Measurements from ENCODE around the gene APC2.

The APC2 gene

GRCh38 chr19:1482361-1483130 is 32.6 kb downstream of the APC2 start:
- DNase-seq, result peak; percentile 9

GRCh38 chr19:1483131-1483978 is 33.4 kb downstream of the APC2 start:
- DNase-seq, result peak; percentile 10

DNA sequence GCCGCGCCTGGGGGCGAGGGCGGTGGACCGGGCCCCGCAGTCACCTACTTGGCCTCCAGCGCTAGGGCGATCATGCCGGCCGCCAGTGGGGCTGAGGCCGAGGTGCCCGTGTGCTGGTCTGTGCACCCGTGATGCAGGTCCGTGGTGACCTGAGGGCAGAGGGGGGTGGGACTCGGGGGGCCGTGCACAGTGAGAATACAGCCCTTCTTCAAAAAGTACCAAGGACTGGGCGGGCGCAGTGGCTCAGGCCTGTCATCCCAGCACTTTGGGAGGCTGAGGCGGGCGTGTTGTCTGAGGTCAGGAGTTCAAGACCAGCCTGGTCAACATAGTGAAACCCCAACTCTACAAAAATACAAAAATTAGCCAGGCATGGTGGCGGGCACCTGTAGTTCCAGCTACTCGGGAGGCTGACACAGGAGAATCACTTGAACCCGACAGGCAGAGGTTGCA is 34.1 kb downstream of the APC2 start:
- DNase-seq, result no peak

DNA sequence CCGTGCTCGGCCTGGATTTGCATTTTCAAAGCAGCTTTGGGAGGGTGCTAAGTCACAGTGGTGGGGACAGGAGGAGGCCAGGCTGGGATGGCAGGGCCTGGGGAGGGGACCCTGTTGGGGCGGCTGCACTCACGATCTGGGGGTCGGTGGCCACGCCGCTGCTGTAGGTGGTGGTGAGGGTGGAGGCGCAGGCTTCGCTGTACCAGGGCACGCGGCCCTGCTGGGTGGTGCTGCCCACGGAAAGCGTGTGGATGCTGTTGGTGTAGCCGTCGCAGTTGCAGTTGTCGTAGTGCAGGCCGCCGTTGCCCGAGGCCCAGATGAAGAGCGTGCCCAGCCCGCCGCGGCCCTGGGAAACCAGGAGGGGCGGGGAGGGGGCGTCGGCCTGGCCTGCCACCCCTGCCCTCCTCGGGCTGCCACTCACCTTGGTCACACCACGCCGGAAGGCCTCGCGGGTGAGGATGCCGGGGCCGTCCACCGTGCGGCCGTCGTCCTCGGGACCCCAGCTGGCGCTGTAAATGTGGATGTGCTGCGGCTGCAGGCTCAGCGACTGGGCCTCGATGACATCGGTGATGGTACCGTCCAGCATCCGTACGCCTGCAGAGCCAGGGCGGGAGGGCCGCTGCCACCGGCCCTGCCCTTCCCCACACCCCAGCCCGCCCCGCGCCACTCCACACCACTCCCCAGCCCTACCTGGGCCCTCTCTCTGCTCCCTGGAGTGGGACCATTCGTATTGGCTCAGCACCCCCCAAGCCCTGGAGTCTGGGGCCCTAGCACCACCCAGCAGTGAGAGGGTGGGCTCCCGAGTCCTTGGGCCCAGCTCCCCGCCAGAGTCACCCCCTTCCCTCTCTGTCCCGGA is 37.0 kb downstream of the APC2 start:
- DNase-seq, result no peak

- DNase-seq, result no peak
These were observed 37.8 kb downstream of the APC2 start for GRCh38 chr19:1487576-1488281.

DNA sequence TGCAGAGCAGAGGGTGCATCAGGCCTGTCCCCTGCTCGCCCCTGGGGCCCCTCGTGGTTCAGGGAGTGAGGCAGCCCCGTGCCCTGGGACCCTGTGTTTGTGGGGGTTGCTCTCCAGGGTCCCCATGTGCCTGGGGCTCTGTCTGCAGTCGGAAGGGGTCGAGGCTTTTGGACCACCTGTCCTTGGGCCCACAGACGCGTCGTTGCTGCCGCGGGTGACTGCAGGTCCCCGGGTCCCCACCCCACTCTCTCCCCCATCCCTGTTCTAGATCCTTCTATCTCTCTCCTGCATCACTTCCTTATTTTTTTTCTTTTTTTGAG is 38.3 kb downstream of the APC2 start:
- DNase-seq, result no peak

- DNase-seq, result peak; percentile 14
These were observed 39.8 kb downstream of the APC2 start for GRCh38 chr19:1489463-1490310.

DNA sequence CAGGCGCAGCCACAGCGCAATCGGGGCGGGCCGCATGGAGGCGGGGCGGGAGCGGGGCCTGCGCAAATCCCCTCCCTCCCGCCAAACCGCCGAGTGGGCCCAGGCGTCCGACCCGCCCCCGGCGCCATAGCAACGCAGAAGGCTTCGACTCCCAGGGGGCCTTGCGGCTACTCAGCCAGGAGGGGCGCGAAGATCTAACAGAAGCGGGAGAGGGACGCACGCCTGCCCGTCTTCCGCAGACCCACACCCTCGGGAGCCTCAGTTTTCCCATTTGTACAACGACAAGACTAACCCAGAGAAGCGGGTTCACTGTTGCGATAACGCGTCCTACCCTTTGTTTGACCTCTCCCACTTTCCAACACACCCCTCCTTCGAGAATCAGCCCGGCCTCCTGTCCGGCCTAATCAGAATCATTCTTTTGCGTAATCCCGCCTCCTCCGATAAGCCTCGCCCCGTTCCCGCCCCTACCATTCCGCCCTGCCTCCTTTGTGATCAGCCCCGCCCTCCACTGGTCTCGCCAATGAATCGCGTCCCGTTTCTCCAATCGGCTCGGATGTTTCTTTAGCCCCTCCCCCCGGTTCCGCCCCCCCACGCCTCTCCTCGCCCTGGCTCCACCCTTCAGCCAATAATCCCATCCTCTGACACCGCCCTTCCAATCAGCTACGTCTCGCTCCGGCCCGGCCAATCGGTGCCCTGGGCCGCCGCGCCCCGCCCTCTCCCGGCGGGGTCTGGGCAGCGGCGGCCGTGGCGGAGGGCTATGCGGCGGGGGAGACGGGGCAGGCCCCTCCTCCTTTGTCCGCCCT is 40.6 kb downstream of the APC2 start, which contains the start of gene PCSK4:
TSS of gene PCSK4 (minus strand) at position 40 of the 803 bp plus-strand sequence. CDS start at position 36, 4 bp downstream.
- DNase-seq, result peak; percentile 93

GRCh38 chr19:1491114-1491848 is 41.4 kb downstream of the APC2 start, which contains the start of gene REEP6:
Gene REEP6, plus strand, starts transcription at chr19:1491181. Its CDS starts 89 bp downstream, at chr19:1491270.
- no peak for DNase-seq

GRCh38 chr19:1491849-1492170 is 41.9 kb downstream of the APC2 start:
- DNase-seq, result no peak

GRCh38 chr19:1492474-1493006 is 42.6 kb downstream of the APC2 start:
- DNase-seq, result no peak

GRCh38 chr19:1494115-1494815 is 44.3 kb downstream of the APC2 start:
- DNase-seq, result no peak

GRCh38 chr19:1495051-1495798 is 45.3 kb downstream of the APC2 start:
- no peak for DNase-seq

DNA sequence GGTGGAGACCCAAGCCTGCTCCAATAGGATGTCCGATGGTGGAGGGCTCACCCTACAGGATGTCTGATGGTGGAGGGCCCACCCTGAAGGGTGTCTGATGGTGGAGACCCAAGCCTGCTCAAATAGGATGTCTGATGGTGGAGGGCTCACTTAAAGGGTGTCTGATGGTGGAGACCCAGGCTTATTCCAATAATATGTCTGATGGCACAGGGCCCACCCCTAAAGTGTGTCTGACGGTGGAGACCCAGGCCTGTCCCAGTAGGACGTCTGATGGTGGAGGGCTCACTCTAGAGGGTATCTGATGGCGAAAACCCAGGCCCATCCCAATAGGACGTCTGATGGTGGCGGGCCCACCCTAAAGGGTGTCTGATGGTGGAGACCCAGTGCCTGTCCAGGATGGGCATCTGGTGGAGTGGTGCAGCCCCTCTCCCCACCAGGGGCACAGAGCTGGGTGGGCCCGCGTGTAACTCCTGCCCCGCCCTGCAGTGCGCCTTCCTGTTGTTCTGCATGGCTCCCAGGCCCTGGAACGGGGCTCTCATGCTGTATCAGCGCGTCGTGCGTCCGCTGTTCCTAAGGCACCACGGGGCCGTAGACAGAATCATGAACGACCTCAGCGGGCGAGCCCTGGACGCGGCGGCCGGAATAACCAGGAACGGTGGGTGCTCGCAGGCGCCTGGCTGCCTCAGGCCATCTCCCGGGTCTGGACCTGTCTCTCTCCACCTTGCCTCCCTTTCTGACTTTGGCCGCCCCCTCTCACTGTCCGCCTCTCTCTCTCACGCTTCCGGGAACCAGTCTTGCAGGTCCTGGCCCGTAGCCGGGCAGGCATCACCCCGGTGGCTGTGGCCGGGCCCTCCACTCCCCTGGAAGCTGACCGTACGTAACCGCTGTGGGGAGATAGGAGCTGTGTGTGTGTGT is 46.1 kb downstream of the APC2 start:
- no peak for DNase-seq

DNA sequence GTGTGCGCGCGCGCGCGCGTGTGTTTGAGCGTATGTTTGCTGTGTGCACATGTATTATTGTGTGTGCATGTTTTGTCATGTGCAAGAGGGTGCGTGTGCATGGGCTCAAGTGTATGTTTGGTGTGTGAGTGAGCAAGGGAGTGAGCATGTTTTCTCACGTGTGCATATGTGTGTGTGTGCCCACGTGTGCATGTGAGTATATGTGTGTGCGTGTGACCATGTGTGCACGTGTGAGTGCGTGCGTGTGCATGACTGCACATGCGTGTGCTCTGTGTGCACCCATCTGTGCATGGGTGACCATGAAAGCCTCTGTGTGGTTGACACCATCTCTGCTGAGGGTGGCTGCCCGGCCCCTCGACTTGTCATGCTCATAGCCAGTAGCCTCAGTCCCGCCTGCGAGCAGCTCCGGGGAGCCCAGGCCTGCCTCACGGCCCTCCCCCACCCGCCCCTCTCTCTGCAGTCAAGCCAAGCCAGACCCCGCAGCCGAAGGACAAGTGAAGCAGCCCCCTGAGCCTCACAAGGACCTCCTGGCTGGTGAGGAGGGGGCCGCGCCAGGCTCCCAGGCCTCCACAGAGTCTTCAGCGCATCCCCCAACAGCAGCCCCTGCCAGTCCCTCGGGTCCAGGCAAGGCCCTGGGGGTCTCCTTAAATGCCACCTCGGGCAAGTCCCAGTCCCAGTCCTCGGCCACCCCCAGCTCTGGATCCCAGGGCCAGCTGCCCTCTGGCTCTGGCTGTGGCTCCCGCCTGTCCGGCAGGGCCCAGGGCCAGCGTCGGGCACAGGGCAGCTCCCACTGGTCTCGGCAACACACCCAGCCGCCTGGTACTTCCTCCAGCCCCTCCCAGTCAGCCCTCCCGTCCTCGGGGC is 47.0 kb downstream of the APC2 start:
- DNase-seq, result no peak

All from activated naive CD4-positive, alpha-beta T cell treated with anti-CD3 and anti-CD28 coated beads, Interleukin-2, amount 50 U/mL, for 16 hours (primary cell).